K562 (cell line): ENCODE measurements around the gene HRH3.

Source experiments
- BRF1 ChIP-seq: IDR thresholded peaks from 3 replicates; pipeline ENCODE4 v1.6.1; 2011; ENCODE audit warnings: borderline replicate concordance, mild to moderate bottlenecking; ENCODE audit not compliant: insufficient read length; ENCODE audit errors: extremely low read depth
- CTCF ChIP-seq, 3 experiments: IDR thresholded peaks in 2 of 3; conservative IDR thresholded peaks in 1 of 3; 2 replicates each; pipeline ENCODE4 v1.5.1; 2011 to 2012; ENCODE audit warnings: low read length in 3 of 3, mild to moderate bottlenecking in 3 of 3, control low read depth in 2 of 3, improper control_type of control experiment in 1 of 3, inconsistent platforms in 1 of 3, low read depth in 1 of 3, mixed read lengths in 1 of 3, moderate library complexity in 1 of 3; ENCODE audit not compliant: insufficient read depth in 2 of 3
- MAFG ChIP-seq: fragments of 450-650 bp; conservative IDR thresholded peaks from 2 replicates; pipeline ENCODE4 v1.6.1; 2016; ENCODE audit warnings: missing genetic modification characterization, missing compliant biosample characterization
- POLR2A ChIP-seq: fragments of 450-650 bp; conservative IDR thresholded peaks from 2 replicates; pipeline ENCODE4 v1.6.1; 2016
- ZHX1 ChIP-seq: fragments of 150-350 bp; conservative IDR thresholded peaks from 2 replicates; pipeline ENCODE4 v1.6.1; 2014; ENCODE audit warnings: low read length

DNA sequence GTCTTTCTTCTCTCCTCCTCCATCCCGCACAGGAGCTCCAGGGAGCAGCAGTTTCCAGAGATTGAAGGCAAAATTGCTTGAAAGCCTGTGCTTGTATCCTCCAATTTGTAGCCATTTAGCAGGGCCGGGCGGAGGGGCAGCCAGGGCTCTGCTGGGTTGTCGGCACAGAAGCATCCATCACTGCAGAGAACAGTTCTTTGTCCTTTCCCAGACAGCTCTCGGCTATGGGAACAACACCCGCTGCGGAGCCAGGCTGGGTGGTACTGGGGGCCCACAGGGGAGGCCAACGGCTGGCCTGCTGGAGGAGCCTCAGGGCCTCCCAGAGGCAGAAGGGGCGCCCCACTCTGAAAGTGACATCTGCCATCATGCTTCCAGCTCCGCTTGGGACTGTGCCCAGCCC lies 7.8 kb downstream of the HRH3 start:
- TF ChIP-seq CTCF (IDR thresholded peaks at IDR 0.05 in 2 of 3, conservative IDR thresholded peaks at IDR 0.05 in 1 of 3; ENCODE audit: insufficient read depth in 2 of 3, low read depth in 1 of 3, low read length in 3 of 3) (no peak), MAFG (tag) (no peak), BRF1 (no peak), POLR2A (no peak), ZHX1 (no peak)
